Skeletal muscle tissue (tissue), 4 donors: ENCODE data around the gene BEND7. TPM values are rescaled to one million over a fixed set of nuclear protein-coding genes. Genes with fewer than 3 reads are reported as not detected.
"Not testable (repeated sequence)": the region's sequence is repeated elsewhere in the genome, so short reads cannot be mapped to it uniquely, and the experiment has no call there.

Experiments used
- H3K27ac ChIP-seq: one replicate; pipeline ENCODE4 v1.7.0; 2013; ENCODE audit warnings: mild to moderate bottlenecking, low read depth, low read length, inconsistent platforms
- H3K27me3 ChIP-seq, 3 donors: one replicate each; pipeline ENCODE4 v1.7.0; 2013; ENCODE audit warnings: low read length in 3 of 3; ENCODE audit not compliant: control insufficient read depth in 3 of 3, insufficient read depth in 3 of 3
- H3K36me3 ChIP-seq, 3 donors: one replicate each; pipeline ENCODE4 v1.7.0; 2013; ENCODE audit warnings: low read length in 3 of 3; ENCODE audit not compliant: control insufficient read depth in 3 of 3, insufficient read depth in 3 of 3
- H3K4me1 ChIP-seq, 3 donors: one replicate each; pipeline ENCODE4 v1.7.0; 2013; ENCODE audit warnings: low read length in 3 of 3, mild to moderate bottlenecking in 3 of 3; ENCODE audit not compliant: control insufficient read depth in 3 of 3, insufficient read depth in 3 of 3
- H3K4me3 ChIP-seq, 3 donors: one replicate each; pipeline ENCODE4 v1.7.0; 2013; ENCODE audit warnings: low read length in 3 of 3
- H3K9ac ChIP-seq, 3 donors: one replicate each; pipeline ENCODE4 v1.7.0; 2013; ENCODE audit warnings: low read length in 3 of 3, mild to moderate bottlenecking in 3 of 3, moderate library complexity in 2 of 3, low read depth in 1 of 3
- H3K9me3 ChIP-seq, 3 donors: one replicate each; pipeline ENCODE4 v1.7.0; 2013; ENCODE audit warnings: low read length in 3 of 3; ENCODE audit not compliant: control insufficient read depth in 3 of 3
- total RNA-seq: library from RNA; depleted of rRNA; stranded (reverse); fragments of >200 nt; gene quantifications from one replicate; pipeline ENCODE4 v1.2.3, GENCODE V29; 2014
- donor health status: Osteomylitis.

BEND7 gene
- total RNA-seq, 1 donor from 2014 or later = 6.8 TPM

- Histone ChIP-seq H3K9ac (no peak overlapping the region), H3K4me3 (no peak overlapping the region), H3K36me3 (no peaks in the 10 kb centered on the region), H3K27me3 (peaks cover 0 to 3% (median 0%) of the 10 kb centered on the region in 3 donors), H3K9me3 (peaks cover 0 to 7% (median 4%) of the 10 kb centered on the region in 3 donors), H3K4me1 (no peaks in the 10 kb centered on the region), H3K27ac (no peak overlapping the region)
Measured at GRCh38 chr10:13550802-13551201, 22.0 kb upstream of the BEND7 start.

GRCh38 chr10:13542533-13542932 lies 13.7 kb upstream of the BEND7 start:
- H3K9me3 ChIP-seq = no peaks in the 10 kb centered on the region
- H3K4me1 ChIP-seq = no peaks in the 10 kb centered on the region
- no peak overlapping the region for H3K9ac ChIP-seq
- H3K4me3 ChIP-seq = no peak overlapping the region
- H3K36me3 ChIP-seq = no peaks in the 10 kb centered on the region
- H3K27me3 ChIP-seq = peaks cover 2 to 12% (median 3%) of the 10 kb centered on the region in 3 donors
- no peak overlapping the region for H3K27ac ChIP-seq

DNA sequence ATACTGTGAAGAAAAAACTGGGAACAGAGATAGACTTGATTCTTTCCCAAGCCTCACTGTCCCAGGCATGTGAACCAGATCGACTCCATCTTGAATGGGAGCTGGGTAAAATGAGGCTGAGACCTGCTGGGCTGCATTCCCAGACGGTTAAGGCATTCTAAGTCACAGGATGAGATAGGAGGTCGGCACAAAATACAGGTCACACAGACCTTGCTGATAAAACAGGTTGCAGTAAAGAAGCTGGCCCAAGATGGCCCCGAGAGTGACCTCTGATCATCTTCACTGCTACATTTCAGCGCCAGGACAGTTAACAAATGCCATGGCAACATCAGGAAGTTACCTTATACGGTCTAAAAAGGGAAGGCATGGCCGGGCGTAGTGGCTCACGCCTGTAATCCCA lies 9.2 kb upstream of the BEND7 start:
- H3K27me3 ChIP-seq, H3K9me3 ChIP-seq, H3K9ac ChIP-seq, H3K4me1 ChIP-seq, H3K27ac ChIP-seq, H3K4me3 ChIP-seq, H3K36me3 ChIP-seq: not testable (repeated sequence)

DNA sequence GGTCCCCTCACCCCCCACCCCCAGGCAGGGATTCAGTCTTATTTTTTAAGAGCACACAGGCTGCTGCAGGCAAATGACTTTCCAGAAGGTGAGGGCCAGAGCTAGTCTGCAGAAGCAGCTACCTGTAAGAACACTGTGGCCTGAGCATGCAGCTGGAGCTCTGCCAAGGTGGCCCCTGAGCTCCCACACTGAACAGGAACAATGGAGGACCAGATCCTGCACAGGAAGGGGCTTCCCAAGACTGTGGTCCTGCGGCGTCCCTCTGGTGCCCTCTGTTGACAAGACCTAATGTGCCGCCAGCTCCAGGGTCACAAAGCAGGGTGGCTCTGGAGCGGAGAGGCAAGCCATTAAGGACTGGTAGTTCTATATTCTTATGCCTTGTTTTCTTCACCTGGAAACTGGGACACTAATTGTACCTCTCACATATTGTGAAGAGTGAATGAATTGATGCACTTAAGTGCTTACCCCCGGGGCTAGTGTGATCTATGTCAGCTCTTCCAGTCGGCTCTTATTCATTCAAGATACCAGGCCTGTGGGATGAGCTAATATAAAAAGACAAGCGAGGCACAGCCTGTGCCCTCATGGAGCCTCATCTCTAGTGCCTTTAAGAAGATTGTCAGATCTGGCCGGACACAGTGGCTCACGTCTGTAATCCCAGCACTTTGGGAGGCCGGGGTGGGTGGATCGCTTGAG lies 8.0 kb upstream of the BEND7 start:
- H3K4me1 ChIP-seq = no peaks in the 10 kb centered on the region
- no peak overlapping the region for H3K9ac ChIP-seq
- peaks cover 2 to 7% (median 3%) of the 10 kb centered on the region in 3 donors for H3K27me3 ChIP-seq
- H3K9me3 ChIP-seq = no peaks in the 10 kb centered on the region
- no peak overlapping the region for H3K27ac ChIP-seq
- no peaks in the 10 kb centered on the region for H3K36me3 ChIP-seq
- H3K4me3 ChIP-seq = no peak overlapping the region

- peaks cover 0 to 3% (median 2%) of the 10 kb centered on the region in 3 donors for H3K27me3 ChIP-seq
- no peaks in the 10 kb centered on the region for H3K4me1 ChIP-seq
- no peak overlapping the region for H3K9ac ChIP-seq
- H3K27ac ChIP-seq = no peak overlapping the region
- no peaks in the 10 kb centered on the region for H3K9me3 ChIP-seq
- no peaks in the 10 kb centered on the region for H3K36me3 ChIP-seq
- no peak overlapping the region for H3K4me3 ChIP-seq
Measured at GRCh38 chr10:13535346-13535745, 6.5 kb upstream of the BEND7 start.

GRCh38 chr10:13529714-13529973 lies 830 bp upstream of the BEND7 start:
- Histone ChIP-seq H3K9me3 (no peaks in the 10 kb centered on the region), H3K27ac (no peak overlapping the region), H3K9ac (peak overlapping the region in 2 of 3 donors; percentile 72 to 82), H3K4me3 (peak overlapping the region; percentile 23 to 67 (median 67)), H3K36me3 (peaks cover 2 to 7% (median 2%) of the 10 kb centered on the region in 3 donors), H3K27me3 (no peaks in the 10 kb centered on the region), H3K4me1 (peaks cover 12 to 16% (median 13%) of the 10 kb centered on the region in 3 donors)

GRCh38 chr10:13528123-13528874 lies 515 bp downstream of the BEND7 start:
- Histone ChIP-seq H3K4me1 (peaks cover 12 to 16% (median 13%) of the 10 kb centered on the region in 3 donors), H3K36me3 (peaks cover 2 to 7% (median 6%) of the 10 kb centered on the region in 3 donors), H3K27me3 (no peaks in the 10 kb centered on the region), H3K9me3 (no peaks in the 10 kb centered on the region), H3K27ac (no peak overlapping the region), H3K9ac (peak overlapping the region; percentile 75 to 81 (median 77)), H3K4me3 (peak overlapping the region; percentile 69 to 73 (median 70))

DNA sequence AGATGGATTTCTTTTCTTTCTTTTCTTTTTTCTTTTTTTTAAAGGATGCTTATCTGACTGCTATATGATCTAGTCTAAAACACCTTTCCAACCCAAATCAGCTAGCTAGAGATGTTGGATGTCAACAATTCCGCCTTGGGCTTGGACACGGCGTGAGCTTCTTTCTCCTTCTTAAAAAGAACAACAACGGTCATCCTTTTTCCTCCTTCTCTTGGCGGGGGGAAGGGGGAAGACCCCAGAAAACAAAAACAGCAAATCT lies 1.0 kb downstream of the BEND7 start:
- Histone ChIP-seq H3K4me3 (peak overlapping the region; percentile 69 to 73 (median 70)), H3K27me3 (no peaks in the 10 kb centered on the region), H3K9ac (peak overlapping the region; percentile 75 to 81 (median 77)), H3K27ac (no peak overlapping the region), H3K36me3 (peaks cover 2 to 7% (median 6%) of the 10 kb centered on the region in 3 donors), H3K9me3 (no peaks in the 10 kb centered on the region), H3K4me1 (peaks cover 12 to 16% (median 13%) of the 10 kb centered on the region in 3 donors)

GRCh38 chr10:13526948-13527863 lies 1.6 kb downstream of the BEND7 start:
- Histone ChIP-seq H3K27ac (no peak overlapping the region), H3K9me3 (no peaks in the 10 kb centered on the region), H3K4me3 (peak overlapping the region; percentile 69 to 73 (median 70)), H3K9ac (peak overlapping the region; percentile 75 to 81 (median 77)), H3K4me1 (peaks cover 12 to 16% (median 13%) of the 10 kb centered on the region in 3 donors), H3K36me3 (peaks cover 2 to 10% (median 6%) of the 10 kb centered on the region in 3 donors), H3K27me3 (no peaks in the 10 kb centered on the region)
